Esophagus muscularis mucosa (tissue), 4 donors: ENCODE measurements around the gene SPSB1. TPM values are rescaled to one million over a fixed set of nuclear protein-coding genes. Genes with fewer than 3 reads are reported as not detected.
A peak's percentile ranks its signal among the peaks of the same experiment; 100 is the strongest.

Experiments used
- DNase-seq: peaks from one replicate; pipeline ENCODE4 v3.0.0-alpha.2; 2017; ENCODE audit errors: extremely low spot score
- H3K27ac ChIP-seq, 4 donors: fragments of 200-600 bp; sonication (generic); replicated peaks in 1 of 4; 1 replicate in 3 of 4; 2 replicates in 1 of 4; pipeline ENCODE4 v1.5.1; 2016 to 2019; ENCODE audit warnings: mild to moderate bottlenecking in 1 of 4
- H3K27me3 ChIP-seq, 4 donors: fragments of 200-600 bp; sonication (generic); one replicate each; pipeline versions ENCODE4 v1.5.1 to v1.6.0; 2016 to 2019
- H3K36me3 ChIP-seq, 4 donors: fragments of 200-600 bp; sonication (generic); one replicate each; pipeline ENCODE4 v1.5.1; 2016 to 2019
- H3K4me1 ChIP-seq, 4 donors: fragments of 200-600 bp; sonication (generic); one replicate each; pipeline ENCODE4 v1.5.1; 2016 to 2019
- H3K4me3 ChIP-seq, 4 donors: fragments of 200-600 bp; sonication (generic); 1 replicate in 2 of 4; 2 replicates in 2 of 4; pipeline ENCODE4 v1.5.1; 2016 to 2019; ENCODE audit warnings: mild to moderate bottlenecking in 4 of 4, moderate library complexity in 1 of 4
- H3K9me3 ChIP-seq, 4 donors: fragments of 200-600 bp; sonication (generic); 1 replicate in 3 of 4; 2 replicates in 1 of 4; pipeline ENCODE4 v1.5.1; 2016 to 2019
- CTCF ChIP-seq, 3 experiments: fragments of 200-600 bp in 2 of 3; fragments of 450-650 bp in 1 of 3; sonication (generic) in 2 of 3; IDR thresholded peaks; one replicate each; pipeline ENCODE4 v1.5.1; 2017 to 2019; ENCODE audit warnings: antibody characterized with exemption in 3 of 3, mild to moderate bottlenecking in 2 of 3, moderate library complexity in 1 of 3
- EP300 ChIP-seq: sonication (generic); formaldehyde crosslinking; IDR thresholded peaks from one replicate; pipeline ENCODE4 v1.6.1; 2017; ENCODE audit warnings: antibody characterized with exemption
- POLR2A ChIP-seq: fragments of 450-650 bp; IDR thresholded peaks from one replicate; pipeline ENCODE4 v1.6.1; 2017; ENCODE audit warnings: antibody characterized with exemption, moderate library complexity, mild to moderate bottlenecking, low read depth
- POLR2AphosphoS5 ChIP-seq, 2 donors: sonication (generic); formaldehyde crosslinking; IDR thresholded peaks; one replicate each; pipeline ENCODE4 v1.6.1; 2017; ENCODE audit warnings: antibody characterized with exemption in 2 of 2
- WGBS: methylation state at CpG from one replicate; pipeline ENCODE4 v1.1.5; 2018; 5-methylcytosine and 5-hydroxymethylcytosine counted together
- intact Hi-C: fragments of 100-400 bp; cut with DNase I; formaldehyde crosslinking; loops from one replicate; pipeline ENCODE4 v1.15.1; 2023
- total RNA-seq, 4 donors: library from RNA; depleted of rRNA; stranded (reverse); fragments of >200 nt; gene quantifications; one replicate each; pipeline versions ENCODE4 v1.1.0 to v1.2.1, GENCODE V29; 2016

SPSB1 gene
- total RNA-seq, 4 donors from 2014 or later: 61.0 to 104 (median 97.4) TPM

GRCh38 chr1:9251501-9251900 is 41.2 kb upstream of the SPSB1 start:
- no peak for DNase-seq
- Histone ChIP-seq H3K27ac (peak overlapping the region; percentile 65 to 75 (median 70)), H3K4me1 (peaks cover 41 to 81% (median 66%) of the 10 kb centered on the region in 4 donors), H3K9me3 (no peaks in the 10 kb centered on the region), H3K27me3 (no peaks in the 10 kb centered on the region), H3K4me3 (peak overlapping the region in 1 of 4 donors; percentile 6), H3K36me3 (peaks cover 0 to 55% (median 33%) of the 10 kb centered on the region in 4 donors)
- WGBS: 21% methylated on average over 6 of the region's 6 CpGs
- intact Hi-C loops: loop anchor here (5.0 kb wide), 1 partner anchor 69 kb away; no protein-coding TSS in a partner anchor
- TF ChIP-seq POLR2AphosphoS5 (IDR thresholded peaks at IDR 0.05) (peak in 1 of 2 donors; percentile 40), POLR2A (no peak)

GRCh38 chr1:9253004-9253403 is 39.7 kb upstream of the SPSB1 start:
- TF ChIP-seq CTCF (IDR thresholded peaks at IDR 0.05) (no peak), EP300 (no peak), POLR2A (no peak), POLR2AphosphoS5 (IDR thresholded peaks at IDR 0.05) (no peak)
- peak overlapping the region in 3 of 4 donors; percentile 29 to 75 (median 71) for H3K27ac ChIP-seq

DNA sequence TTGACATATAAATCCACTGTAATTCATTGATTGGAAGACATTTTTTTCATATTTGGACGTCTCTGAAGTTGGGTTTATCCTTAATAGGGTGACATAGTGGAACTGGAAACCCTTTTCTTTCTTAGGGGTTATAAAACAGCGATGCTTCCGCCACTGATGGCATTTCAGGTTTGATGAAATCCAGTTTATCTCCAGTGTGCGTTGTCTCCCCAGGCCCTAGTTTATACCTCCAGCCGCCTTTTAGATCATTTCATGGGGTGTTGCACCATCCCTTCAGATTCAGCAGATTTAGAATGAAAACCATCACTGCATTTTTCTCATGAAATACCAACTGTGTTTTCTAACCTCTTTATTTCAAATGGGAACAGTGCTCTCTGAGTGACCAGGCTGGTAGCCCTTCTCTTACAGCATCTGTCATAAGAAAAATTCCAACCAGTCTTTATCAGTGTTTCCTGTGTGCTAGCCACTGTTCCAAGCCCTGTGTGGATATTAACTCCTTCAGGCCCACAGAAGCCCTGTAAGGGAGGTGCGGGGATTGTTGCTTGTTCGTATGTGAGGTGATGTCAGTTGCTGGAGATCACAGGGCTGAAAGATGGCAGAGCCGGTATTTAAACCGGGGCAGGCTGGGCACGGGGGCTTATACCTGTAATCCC is 39.1 kb upstream of the SPSB1 start:
- H3K4me1 ChIP-seq: peaks cover 36 to 74% (median 62%) of the 10 kb centered on the region in 4 donors

More at GRCh38 chr1:9253004-9253403, 39.7 kb upstream of the SPSB1 start:
- Histone ChIP-seq H3K4me3 (no peak overlapping the region), H3K9me3 (no peaks in the 10 kb centered on the region), H3K36me3 (peaks cover 0 to 44% (median 20%) of the 10 kb centered on the region in 4 donors), H3K27me3 (no peaks in the 10 kb centered on the region), H3K4me1 (peaks cover 41 to 80% (median 67%) of the 10 kb centered on the region in 4 donors)
- WGBS: 84% methylated on average over 8 of the region's 8 CpGs
- intact Hi-C loops: loop anchor here (5.0 kb wide), 1 partner anchor 71 kb away; no protein-coding TSS in a partner anchor
- DNase-seq: no peak

GRCh38 chr1:9256332-9256731 is 36.4 kb upstream of the SPSB1 start:
- no peak overlapping the region for H3K4me3 ChIP-seq
- no peak for DNase-seq
- H3K27me3 ChIP-seq: no peaks in the 10 kb centered on the region
- H3K4me1 ChIP-seq: peaks cover 8 to 50% (median 38%) of the 10 kb centered on the region in 4 donors
- H3K27ac ChIP-seq: peak overlapping the region in 1 of 4 donors; percentile 41
- 90% methylated on average over 2 of the region's 7 CpGs for WGBS
- H3K9me3 ChIP-seq: no peaks in the 10 kb centered on the region
- TF ChIP-seq CTCF (IDR thresholded peaks at IDR 0.05) (no peak), EP300 (no peak), POLR2AphosphoS5 (IDR thresholded peaks at IDR 0.05) (no peak), POLR2A (no peak)
- peaks cover 0 to 28% (median 16%) of the 10 kb centered on the region in 4 donors for H3K36me3 ChIP-seq
- intact Hi-C loops: no loop called here

More for the DNA sequence above, 39.1 kb upstream of the SPSB1 start:
- DNase-seq: no peak
- 78% methylated on average over 10 of the region's 10 CpGs for WGBS
- intact Hi-C loops: loop anchor here (5.0 kb wide), 1 partner anchor 71 kb away; no protein-coding TSS in a partner anchor
- Histone ChIP-seq H3K27ac (peak overlapping the region in 3 of 4 donors; percentile 29 to 75 (median 71)), H3K36me3 (peaks cover 0 to 38% (median 18%) of the 10 kb centered on the region in 4 donors), H3K27me3 (no peaks in the 10 kb centered on the region), H3K9me3 (no peaks in the 10 kb centered on the region), H3K4me3 (no peak overlapping the region)
- TF ChIP-seq POLR2A (no peak), CTCF (IDR thresholded peaks at IDR 0.05) (no peak), EP300 (no peak), POLR2AphosphoS5 (IDR thresholded peaks at IDR 0.05) (no peak)

- H3K4me3 ChIP-seq: no peak overlapping the region
- H3K27me3 ChIP-seq: no peaks in the 10 kb centered on the region
- WGBS: 97% methylated on average over 22 of the region's 22 CpGs
- H3K27ac ChIP-seq: peak overlapping the region in 1 of 4 donors; percentile 25
- DNase-seq: no peak
- no peak for TF ChIP-seq POLR2AphosphoS5 (IDR thresholded peaks at IDR 0.05)
- TF ChIP-seq POLR2A: no peak
- no peak for TF ChIP-seq EP300
- no peak for TF ChIP-seq CTCF (IDR thresholded peaks at IDR 0.05)
- peaks cover 0 to 35% (median 23%) of the 10 kb centered on the region in 4 donors for H3K4me1 ChIP-seq
- peaks cover 10 to 43% (median 31%) of the 10 kb centered on the region in 4 donors for H3K36me3 ChIP-seq
- intact Hi-C loops: no loop called here
- H3K9me3 ChIP-seq: no peaks in the 10 kb centered on the region
These were observed 34.8 kb upstream of the SPSB1 start for GRCh38 chr1:9257851-9258250.
